Keratinocyte (primary cell): Measurements from ENCODE around the gene CSAG2. TPM values are rescaled to one million over a fixed set of nuclear protein-coding genes. Genes with fewer than 3 reads are reported as not detected.
"Not testable (repeated sequence)": the region's sequence is repeated elsewhere in the genome, so short reads cannot be mapped to it uniquely, and the experiment has no call there.

Source experiments
- DNase-seq: peaks from one replicate; pipeline ENCODE4 v3.0.0-alpha.2; 2011; ENCODE audit warnings: low read depth, missing footprints, low spot score
- FAIRE-seq: peaks from 2 replicates; lab custom pipeline; 2011; peaks lifted over from hg19 to GRCh38; lab: Jason Lieb, UNC
- H2AFZ ChIP-seq: 2 replicates; pipeline ENCODE4 v1.6.0; 2012; ENCODE audit warnings: low read length, control low read depth, inconsistent platforms; ENCODE audit not compliant: control insufficient read depth
- H3K27ac ChIP-seq: 2 replicates; pipeline ENCODE4 v1.5.1; 2011; ENCODE audit warnings: low read length; ENCODE audit not compliant: control insufficient read depth, insufficient read depth
- H3K27me3 ChIP-seq: 3 replicates; pipeline ENCODE4 v1.6.0; 2011; ENCODE audit warnings: low read length; ENCODE audit not compliant: control insufficient read depth, insufficient read depth; ENCODE audit errors: extremely low read depth
- H3K36me3 ChIP-seq, 2 experiments: 2 replicates in 1 of 2; 3 replicates in 1 of 2; pipeline ENCODE4 v1.5.1; 2011; ENCODE audit warnings: low read length in 2 of 2, mild to moderate bottlenecking in 1 of 2; ENCODE audit not compliant: control insufficient read depth in 2 of 2, insufficient read depth in 2 of 2; ENCODE audit errors: extremely low read depth in 1 of 2
- H3K4me1 ChIP-seq: 3 replicates; pipeline ENCODE4 v1.5.1; 2011; ENCODE audit warnings: low read length; ENCODE audit not compliant: control insufficient read depth, insufficient read depth; ENCODE audit errors: extremely low read depth
- H3K4me2 ChIP-seq: 3 replicates; pipeline ENCODE4 v1.6.0; 2011; ENCODE audit warnings: low read depth, low read length; ENCODE audit not compliant: control insufficient read depth, insufficient read depth; ENCODE audit errors: extremely low read depth
- H3K4me3 ChIP-seq, 3 experiments: fragments of 200-600 bp in 1 of 3; sonication (generic) in 1 of 3; 2 replicates in 2 of 3; 3 replicates in 1 of 3; pipeline ENCODE4 v1.5.1; 2011 to 2016; ENCODE audit warnings: low read length in 3 of 3, mild to moderate bottlenecking in 3 of 3, control low read depth in 2 of 3, inconsistent platforms in 1 of 3, low read depth in 1 of 3, mixed read lengths in 1 of 3, mixed run types in 1 of 3, moderate library complexity in 1 of 3; ENCODE audit not compliant: control insufficient read depth in 2 of 3, insufficient read depth in 2 of 3; ENCODE audit errors: extremely low read depth in 1 of 3
- H3K79me2 ChIP-seq: 2 replicates; pipeline ENCODE4 v1.6.0; 2012; ENCODE audit warnings: low read length; ENCODE audit not compliant: control insufficient read depth, insufficient read depth
- H3K9ac ChIP-seq: 3 replicates; pipeline ENCODE4 v1.6.0; 2011; ENCODE audit warnings: low read length; ENCODE audit not compliant: control insufficient read depth, insufficient read depth; ENCODE audit errors: extremely low read depth
- H3K9me1 ChIP-seq: 3 replicates; pipeline ENCODE4 v1.6.0; 2011; ENCODE audit warnings: low read length; ENCODE audit not compliant: control insufficient read depth, insufficient read depth; ENCODE audit errors: extremely low read depth
- H3K9me3 ChIP-seq: 2 replicates; pipeline ENCODE4 v1.5.1; 2012; ENCODE audit warnings: low read depth, low read length; ENCODE audit not compliant: control insufficient read depth
- H4K20me1 ChIP-seq: 3 replicates; pipeline ENCODE4 v1.6.0; 2011; ENCODE audit warnings: low read length; ENCODE audit not compliant: control insufficient read depth, insufficient read depth; ENCODE audit errors: extremely low read depth
- dilution Hi-C: fragments of 300-500 bp; cut with MboI; formaldehyde crosslinking; loops from one replicate; pipeline ENCODE4 v1.7.0; 2020; ENCODE audit warnings: low sequenced_read_pairs; ENCODE audit not compliant: extremely low pct_ligation_motif_present
- polyA minus RNA-seq, 3 experiments: library from RNA; depleted of rRNA, polyadenylated mRNA; stranded (reverse); fragments of >200 nt; gene quantifications; 1 replicate in 1 of 3; 2 replicates in 1 of 3; 3 replicates in 1 of 3; pipeline ENCODE4 v1.2.3, GENCODE V29; 2011
- polyA plus RNA-seq, 5 experiments: library from polyadenylated mRNA; depleted of rRNA in 3 of 5; stranded (reverse) in 3 of 5; stranded (forward) in 1 of 5; unstranded in 1 of 5; fragments of >200 nt; gene quantifications; 1 replicate in 1 of 5; 2 replicates in 3 of 5; 3 replicates in 1 of 5; pipeline versions ENCODE4 v1.2.1 to v1.2.3, GENCODE V29; 2011 to 2012; ENCODE audit warnings: missing spikeins in 2 of 5, low read depth in 1 of 5, low replicate concordance in 1 of 5

CSAG2 gene, protein sequence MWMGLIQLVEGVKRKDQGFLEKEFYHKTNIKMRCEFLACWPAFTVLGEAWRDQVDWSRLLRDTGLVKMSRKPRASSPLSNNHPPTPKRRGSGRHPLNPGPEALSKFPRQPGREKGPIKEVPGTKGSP
- polyA plus RNA-seq = not detected in 3 replicates
- not detected for polyA plus RNA-seq (2011; ENCODE audit: low read depth)
- polyA plus RNA-seq (2011; cell fraction: cytosol; rRNA removed) = not detected in 2 replicates
- not detected in 2 replicates for polyA plus RNA-seq (2011; cell fraction: nucleus; rRNA removed)
- not detected in 2 replicates for polyA plus RNA-seq (2012; ENCODE audit: low replicate concordance)
- not detected in 3 replicates for polyA minus RNA-seq
- polyA minus RNA-seq (2011; cell fraction: cytosol; rRNA and poly(A)+ RNA removed) = not detected
- polyA minus RNA-seq (2011; cell fraction: nucleus; rRNA and poly(A)+ RNA removed) = not detected in 2 replicates

DNA sequence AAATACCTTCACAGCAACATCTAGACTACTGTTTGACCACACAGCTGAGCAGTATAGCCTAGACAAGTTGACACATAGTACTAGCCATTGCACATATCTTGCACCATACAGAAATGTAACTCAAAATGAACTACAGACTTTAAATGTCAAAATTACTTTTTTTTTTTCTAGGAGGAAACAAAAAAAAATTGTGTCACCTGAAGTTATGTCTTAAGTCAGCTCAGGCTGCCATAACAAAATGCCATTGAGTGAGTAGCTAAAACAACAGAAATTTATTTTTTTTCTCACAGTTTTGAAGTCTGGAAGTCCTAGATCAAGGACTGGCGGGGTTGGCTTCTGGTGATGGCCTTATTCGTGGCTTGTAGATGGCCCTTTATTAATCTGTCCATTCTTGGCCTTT is at the start of gene CSAG2:
Gene CSAG2 (minus strand): TSS at position 101 of the 400 bp plus-strand sequence. CDS start 161 bp downstream, outside the sequence.
- H3K79me2 ChIP-seq, H3K9me3 ChIP-seq, H3K27ac ChIP-seq, H3K4me3 ChIP-seq, H3K9me1 ChIP-seq, H4K20me1 ChIP-seq, H3K4me2 ChIP-seq, H3K36me3 ChIP-seq, H3K4me1 ChIP-seq, H3K27me3 ChIP-seq, FAIRE-seq, DNase-seq, dilution Hi-C loops, H3K9ac ChIP-seq, H2AFZ ChIP-seq: not testable (repeated sequence)

DNA sequence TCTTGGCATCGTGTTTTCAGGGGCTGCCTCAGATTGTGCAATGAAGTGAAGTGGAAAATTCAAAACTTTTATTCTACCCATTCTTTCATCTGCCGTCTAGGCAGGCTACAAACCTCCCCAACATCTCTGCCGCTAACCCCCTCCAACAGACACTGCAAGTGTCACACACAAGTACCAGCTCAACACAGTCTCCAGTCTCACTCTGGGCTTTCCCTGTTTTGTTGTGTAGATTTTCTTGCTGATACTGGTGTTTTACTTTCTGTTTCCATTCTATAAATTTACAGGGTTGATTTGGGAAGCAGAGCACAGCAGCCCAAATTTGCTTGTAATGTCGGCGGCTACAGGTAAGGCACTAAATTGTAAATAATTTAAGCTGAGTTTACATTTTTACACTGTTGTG is 45.8 kb upstream of the CSAG2 start:
- H3K4me1 ChIP-seq, dilution Hi-C loops, H3K4me2 ChIP-seq, H3K27ac ChIP-seq, H3K4me3 ChIP-seq, H3K79me2 ChIP-seq, FAIRE-seq, H3K9ac ChIP-seq, H3K27me3 ChIP-seq, H4K20me1 ChIP-seq, H3K36me3 ChIP-seq, H3K9me1 ChIP-seq, DNase-seq, H3K9me3 ChIP-seq, H2AFZ ChIP-seq: not testable (repeated sequence)

DNA sequence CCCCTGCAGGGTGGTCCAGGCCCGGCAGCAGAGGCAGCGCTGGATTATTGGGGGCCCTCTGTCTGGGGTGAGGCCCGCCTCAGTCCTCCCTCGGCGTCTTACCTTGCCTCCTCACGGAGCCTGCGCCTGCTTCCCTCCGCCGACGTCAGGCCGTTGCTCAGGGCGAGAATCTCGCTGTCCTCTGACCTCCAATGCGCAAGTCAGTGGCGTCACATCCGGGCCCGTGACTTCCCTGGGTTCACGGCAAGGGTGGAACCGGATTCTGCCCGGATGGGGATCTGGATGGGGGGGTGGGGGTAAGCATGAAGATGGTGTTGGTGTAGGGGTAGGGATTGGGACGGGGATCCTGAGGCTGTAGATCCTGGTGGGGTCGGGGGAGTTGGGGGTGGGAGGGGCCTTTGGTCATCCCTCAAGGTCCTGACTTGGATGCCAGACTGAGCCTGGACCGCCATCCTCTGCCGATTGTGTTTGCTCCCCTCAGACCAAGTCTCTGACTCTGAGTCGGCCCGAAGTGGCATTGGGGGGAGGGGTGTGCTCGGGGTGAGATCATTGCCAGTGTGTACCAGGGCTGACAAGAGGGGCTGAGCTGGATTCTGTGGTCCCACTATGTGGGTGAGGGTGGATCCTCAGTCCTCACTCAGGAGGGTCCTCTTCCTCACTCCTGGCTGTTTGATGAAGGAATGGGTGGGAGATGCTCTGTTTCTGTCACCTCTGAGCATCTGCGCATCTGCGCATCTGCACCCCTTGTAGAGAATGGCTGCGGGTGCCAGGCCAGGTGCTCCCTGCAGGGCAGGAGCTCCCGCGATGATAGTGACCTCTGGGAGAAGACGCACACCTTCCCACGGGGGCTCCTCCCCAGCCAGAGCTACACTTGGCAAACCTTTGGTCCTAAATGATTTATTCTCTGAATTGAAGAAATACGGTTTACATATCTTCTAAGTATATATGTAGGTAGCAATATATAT is 44.9 kb upstream of the CSAG2 start, which contains the start of gene MAGEA2:
Gene MAGEA2 (minus strand): TSS at position 157 of the 965 bp plus-strand sequence. CDS start 2,479 bp downstream, outside the sequence.
- dilution Hi-C loops, H4K20me1 ChIP-seq, DNase-seq, H3K9me3 ChIP-seq, H3K4me1 ChIP-seq, H3K27ac ChIP-seq, H3K4me3 ChIP-seq, H3K4me2 ChIP-seq, H3K27me3 ChIP-seq, H2AFZ ChIP-seq, H3K36me3 ChIP-seq, FAIRE-seq, H3K79me2 ChIP-seq, H3K9ac ChIP-seq, H3K9me1 ChIP-seq: not testable (repeated sequence)
